Measurements from ENCODE around the gene SSH3.
"Not testable (repeated sequence)": the region's sequence is repeated elsewhere in the genome, so short reads cannot be mapped to it uniquely, and the experiment has no call there.

DNA sequence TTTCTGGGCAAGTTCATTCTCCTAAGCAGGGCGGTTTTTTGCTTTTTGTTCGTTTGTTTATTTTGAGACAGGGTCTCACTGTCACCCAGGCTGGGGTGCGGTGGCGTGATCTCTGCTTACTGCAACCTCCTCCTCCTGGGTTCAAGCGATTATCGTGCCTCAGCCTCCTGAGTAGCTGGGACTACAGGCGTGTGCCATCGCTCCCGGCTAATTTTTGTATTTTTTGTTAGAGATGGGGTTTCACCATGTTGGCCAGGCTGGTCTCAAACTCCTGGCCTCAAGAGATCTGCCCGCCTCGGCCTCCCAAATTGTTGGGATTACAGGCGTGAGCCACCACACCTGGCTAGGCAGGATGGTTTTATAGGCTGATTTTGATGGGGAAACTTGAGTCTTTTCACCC is 15.5 kb downstream of the SSH3 start:
- TF ChIP-seq, protein P1, sequence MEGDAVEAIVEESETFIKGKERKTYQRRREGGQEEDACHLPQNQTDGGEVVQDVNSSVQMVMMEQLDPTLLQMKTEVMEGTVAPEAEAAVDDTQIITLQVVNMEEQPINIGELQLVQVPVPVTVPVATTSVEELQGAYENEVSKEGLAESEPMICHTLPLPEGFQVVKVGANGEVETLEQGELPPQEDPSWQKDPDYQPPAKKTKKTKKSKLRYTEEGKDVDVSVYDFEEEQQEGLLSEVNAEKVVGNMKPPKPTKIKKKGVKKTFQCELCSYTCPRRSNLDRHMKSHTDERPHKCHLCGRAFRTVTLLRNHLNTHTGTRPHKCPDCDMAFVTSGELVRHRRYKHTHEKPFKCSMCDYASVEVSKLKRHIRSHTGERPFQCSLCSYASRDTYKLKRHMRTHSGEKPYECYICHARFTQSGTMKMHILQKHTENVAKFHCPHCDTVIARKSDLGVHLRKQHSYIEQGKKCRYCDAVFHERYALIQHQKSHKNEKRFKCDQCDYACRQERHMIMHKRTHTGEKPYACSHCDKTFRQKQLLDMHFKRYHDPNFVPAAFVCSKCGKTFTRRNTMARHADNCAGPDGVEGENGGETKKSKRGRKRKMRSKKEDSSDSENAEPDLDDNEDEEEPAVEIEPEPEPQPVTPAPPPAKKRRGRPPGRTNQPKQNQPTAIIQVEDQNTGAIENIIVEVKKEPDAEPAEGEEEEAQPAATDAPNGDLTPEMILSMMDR (IDR thresholded peaks at IDR 0.05; ENCODE audit: poor library complexity, severe bottlenecking): not testable (repeated sequence)
- TF ChIP-seq POLR2AphosphoS5 (IDR thresholded peaks at IDR 0.05); TAF1 (IDR thresholded peaks at IDR 0.05; ENCODE audit: low read depth); EZH2 (IDR thresholded peaks at IDR 0.05; ENCODE audit: borderline replicate concordance, insufficient read depth, low read length, poor library complexity, severe bottlenecking): not testable (repeated sequence)

Measured in neural cell (in vitro differentiated cells).